HL-60/S4 treated with phorbol 12-myristate 13-acetate at 8.2 ng/mL for 4 days and 3 days (cell line): ENCODE data around the gene FBXO45.
"Not testable (repeated sequence)": the region's sequence is repeated elsewhere in the genome, so short reads cannot be mapped to it uniquely, and the experiment has no call there.

Experiments used
- in situ Hi-C: fragments of 300-500 bp; cut with MboI; formaldehyde crosslinking; loops from 2 replicates; pipeline ENCODE4 v1.15.0; 2022; ENCODE audit warnings: low sequenced_read_pairs

Gene FBXO45

GRCh38 chr3:196554205-196554604, 14.3 kb upstream of the FBXO45 start:
- in situ Hi-C loops, result no loop called here

DNA sequence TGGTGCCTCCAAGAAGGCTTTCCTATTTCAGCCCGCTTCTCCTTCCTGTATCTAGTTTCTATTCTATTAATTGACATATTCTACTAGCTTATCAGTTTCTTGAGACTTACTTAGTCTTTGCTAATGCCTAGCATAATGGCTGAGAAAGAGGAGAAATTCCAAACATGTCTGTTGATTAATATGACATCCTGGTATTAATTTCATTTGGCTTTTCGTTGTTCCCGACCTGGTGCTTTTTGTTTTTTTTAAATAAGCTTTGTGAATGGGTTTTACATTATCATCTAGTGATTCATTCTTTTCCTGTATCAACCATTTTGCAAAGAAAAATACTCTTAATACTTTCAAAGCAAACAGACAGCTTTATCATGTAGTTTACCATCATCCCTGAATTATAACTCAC, 13.2 kb upstream of the FBXO45 start:
- in situ Hi-C loops, result no loop called here

DNA sequence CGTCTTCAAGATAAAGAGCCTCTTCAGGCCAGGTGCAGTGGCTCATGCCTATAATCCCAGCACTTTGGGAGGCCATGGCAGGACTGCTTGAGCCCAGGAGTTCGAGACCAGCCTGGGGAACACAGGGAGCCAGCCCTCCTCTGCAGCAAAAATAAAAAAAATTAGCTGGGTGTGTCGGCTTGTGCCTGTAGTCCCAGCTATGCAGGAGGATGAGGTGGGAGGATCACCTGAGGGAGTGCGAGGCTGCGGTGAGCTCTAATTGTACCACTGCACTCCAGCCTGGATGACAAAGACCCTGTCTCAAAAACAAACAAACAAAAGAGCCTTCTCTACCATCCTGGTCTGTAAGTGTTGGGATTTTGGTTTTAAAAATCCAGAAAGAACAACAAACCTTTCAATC, 11.2 kb upstream of the FBXO45 start:
- in situ Hi-C loops, result no loop called here

DNA sequence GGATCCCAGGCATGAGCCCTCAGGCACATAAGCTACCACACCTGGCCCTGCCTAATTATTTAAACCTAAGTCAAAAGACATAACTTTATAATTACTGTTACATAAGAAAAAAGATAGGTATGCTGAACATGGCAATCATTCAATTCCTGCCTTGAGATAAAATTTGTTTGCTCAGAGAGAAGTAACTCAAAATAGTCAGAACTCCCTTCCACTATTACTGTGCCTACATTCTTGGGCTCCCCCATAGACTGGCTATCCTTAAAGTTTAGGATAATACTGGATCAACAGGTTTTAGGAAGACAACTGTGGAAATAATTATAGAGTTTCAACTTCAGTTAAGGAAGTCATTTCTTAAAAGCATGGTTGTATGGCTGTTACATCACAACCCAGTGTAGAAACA, 10.0 kb upstream of the FBXO45 start:
- in situ Hi-C loops, result no loop called here

DNA sequence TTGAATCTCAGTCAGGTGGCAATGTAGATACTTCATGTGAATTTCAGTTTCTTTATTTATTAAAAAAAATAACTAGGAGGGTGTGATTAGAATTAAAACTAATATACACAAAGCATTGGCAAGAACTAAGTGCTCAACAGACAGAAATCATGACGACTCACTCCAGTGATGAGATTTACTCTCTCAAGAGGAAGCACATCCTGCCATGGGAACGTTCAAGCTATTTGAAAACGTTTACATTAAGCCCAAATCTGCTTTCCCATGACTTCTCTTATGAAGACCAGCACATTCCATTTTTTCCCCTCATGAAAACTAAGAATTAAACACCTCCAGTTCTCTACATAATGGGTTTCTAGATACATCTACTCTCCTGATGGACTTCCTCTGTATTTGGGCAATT, 8.6 kb upstream of the FBXO45 start:
- in situ Hi-C loops, result no loop called here

DNA sequence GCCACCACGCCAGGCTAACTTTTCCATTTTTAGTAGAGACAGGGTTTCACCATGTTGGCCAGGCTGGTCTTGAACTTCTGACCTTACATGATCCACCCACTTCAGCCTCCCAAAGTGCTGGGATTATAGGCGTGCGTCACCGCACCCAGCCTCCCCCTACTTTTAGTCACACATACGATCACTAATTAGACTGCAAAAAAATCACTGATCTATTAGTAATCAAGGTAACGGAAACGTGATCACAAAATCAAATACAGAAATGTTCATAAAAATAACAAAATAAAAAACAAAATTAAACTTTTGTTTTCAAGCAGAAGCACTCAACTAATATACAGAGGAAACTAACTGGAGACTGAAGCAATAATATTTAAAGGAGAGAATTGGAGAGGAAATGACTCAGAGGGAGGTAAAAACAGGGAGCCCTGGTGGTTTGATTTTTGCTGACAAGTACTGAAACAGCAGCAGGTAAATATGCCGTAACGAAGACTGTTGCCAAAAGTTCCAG, 4.7 kb upstream of the FBXO45 start:
- in situ Hi-C loops, result no loop called here

GRCh38 chr3:196569003-196569516, 600 bp downstream of the FBXO45 start:
- in situ Hi-C loops, result no loop called here

DNA sequence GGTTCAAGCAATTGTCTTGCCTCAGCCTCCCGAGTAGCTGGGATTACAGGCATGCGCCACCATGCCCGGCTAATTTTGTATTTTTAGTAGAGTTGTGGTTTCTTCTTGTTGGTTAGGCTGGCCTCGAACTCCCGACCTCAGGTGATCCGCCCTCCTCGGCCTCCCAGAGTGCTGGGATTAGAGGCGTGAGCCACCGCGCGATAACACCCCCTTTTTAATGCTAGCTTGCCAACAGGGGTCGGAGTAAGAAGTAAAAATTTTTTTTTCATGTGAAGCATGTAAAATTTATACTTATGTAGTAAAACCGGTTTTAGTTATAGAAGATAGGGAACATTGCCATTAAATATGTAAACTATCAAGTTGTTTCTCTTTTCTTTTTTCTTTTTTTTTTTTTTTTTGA, 1.9 kb downstream of the FBXO45 start:
- in situ Hi-C loops, result not testable (repeated sequence)

DNA sequence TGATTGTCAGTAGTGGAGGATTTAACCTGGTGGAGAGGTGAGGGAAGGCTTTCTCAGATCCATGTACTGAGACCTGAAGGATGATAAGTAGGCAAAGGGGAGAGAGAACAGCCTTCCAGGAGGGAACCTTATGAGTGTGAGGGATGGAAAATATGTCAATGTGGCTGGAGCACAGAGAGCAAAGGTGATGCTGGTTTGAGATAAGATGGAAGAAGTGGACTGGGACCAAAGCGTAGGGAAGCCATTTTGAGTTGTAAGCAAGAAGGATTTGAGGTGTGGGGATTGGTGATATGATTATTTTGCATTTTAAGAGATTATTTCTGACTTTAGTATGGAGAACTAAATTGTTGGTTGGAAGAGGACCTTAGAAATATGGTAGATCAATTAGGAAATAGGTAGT, 3.9 kb downstream of the FBXO45 start:
- in situ Hi-C loops, result no loop called here

GRCh38 chr3:196585044-196585757, 16.7 kb downstream of the FBXO45 start:
- in situ Hi-C loops, result no loop called here

- in situ Hi-C loops, result no loop called here
These were observed 21.8 kb downstream of the FBXO45 start for GRCh38 chr3:196590279-196590678.

DNA sequence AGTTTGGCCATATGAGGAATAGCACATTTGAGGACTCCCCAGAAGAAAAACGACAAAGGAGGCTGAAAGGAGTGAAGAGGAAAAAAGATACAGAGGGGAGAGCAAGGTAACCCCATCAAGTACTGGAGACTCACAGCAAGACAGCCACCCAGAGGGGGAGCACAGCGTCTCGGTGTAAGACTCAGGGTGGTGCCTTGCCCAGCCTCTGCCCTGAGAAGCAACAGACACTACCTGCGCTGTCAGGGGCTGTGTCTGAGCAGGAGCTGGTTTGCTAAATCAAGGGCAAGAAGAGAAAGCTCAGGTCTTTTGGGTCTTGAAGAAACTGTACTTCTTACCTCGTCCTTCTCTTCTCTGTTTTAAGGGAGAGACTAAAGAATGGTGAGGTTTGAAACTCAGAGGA, 27.9 kb downstream of the FBXO45 start:
- in situ Hi-C loops, result no loop called here

GRCh38 chr3:196597971-196598733, 29.7 kb downstream of the FBXO45 start:
- in situ Hi-C loops, result not testable (repeated sequence)

DNA sequence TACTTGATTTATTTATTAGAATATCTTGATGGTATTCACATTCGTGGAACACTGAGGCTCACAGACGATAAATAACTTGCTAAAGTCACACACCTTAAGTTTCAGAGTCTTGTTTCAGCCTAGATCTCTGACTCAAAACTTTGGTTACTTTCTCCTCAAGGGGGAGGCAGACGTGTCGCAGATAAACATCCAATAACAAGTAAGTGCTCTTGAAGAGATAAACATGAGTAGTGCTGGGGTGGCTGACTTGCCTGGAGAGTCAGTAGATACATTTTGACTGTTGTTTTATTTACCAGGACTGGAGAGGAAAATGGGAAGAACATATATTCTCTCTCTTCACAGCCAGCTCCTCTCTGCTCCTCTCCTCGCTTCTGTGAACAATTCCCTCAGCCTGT, 31.3 kb downstream of the FBXO45 start:
- in situ Hi-C loops, result loop anchor here (10.0 kb wide), 1 partner anchor 85 kb away; no protein-coding TSS in a partner anchor

DNA sequence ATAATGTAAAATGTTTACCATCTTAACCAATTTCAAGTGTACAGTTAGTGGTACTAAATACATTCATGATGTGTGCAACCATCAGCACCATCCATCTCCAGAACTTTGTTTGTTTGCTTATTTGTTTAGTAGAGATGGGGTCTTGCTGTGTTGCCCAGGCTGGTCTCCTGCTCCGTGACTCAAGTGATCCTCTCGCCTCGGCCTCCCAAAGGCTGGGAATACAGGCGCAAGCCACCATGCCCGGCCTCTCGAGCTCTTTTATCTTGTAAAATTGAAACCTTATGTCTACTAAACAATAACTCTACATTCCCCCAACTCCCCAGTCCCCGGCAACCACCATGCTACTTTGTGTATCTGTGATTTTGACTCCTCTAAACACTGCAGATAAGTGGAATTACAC, 31.9 kb downstream of the FBXO45 start:
- in situ Hi-C loops, result loop anchor here (10.0 kb wide), 1 partner anchor 84 kb away; no protein-coding TSS in a partner anchor

GRCh38 chr3:196602673-196603072, 34.2 kb downstream of the FBXO45 start:
- in situ Hi-C loops, result loop anchor here (10.0 kb wide), 1 partner anchor 82 kb away; no protein-coding TSS in a partner anchor

GRCh38 chr3:196603683-196604082, 35.2 kb downstream of the FBXO45 start:
- in situ Hi-C loops, result loop anchor here (10.0 kb wide), 1 partner anchor 81 kb away; no protein-coding TSS in a partner anchor

- in situ Hi-C loops, result loop anchor here (10.0 kb wide), 1 partner anchor 80 kb away; no protein-coding TSS in a partner anchor
These were observed 36.1 kb downstream of the FBXO45 start for GRCh38 chr3:196604548-196604947.

GRCh38 chr3:196608693-196609092, 40.2 kb downstream of the FBXO45 start:
- in situ Hi-C loops, result loop anchor here (10.0 kb wide), 1 partner anchor 76 kb away; no protein-coding TSS in a partner anchor

GRCh38 chr3:196609343-196609775, 40.9 kb downstream of the FBXO45 start:
- in situ Hi-C loops, result loop anchor here (10.0 kb wide), 1 partner anchor 75 kb away; no protein-coding TSS in a partner anchor

DNA sequence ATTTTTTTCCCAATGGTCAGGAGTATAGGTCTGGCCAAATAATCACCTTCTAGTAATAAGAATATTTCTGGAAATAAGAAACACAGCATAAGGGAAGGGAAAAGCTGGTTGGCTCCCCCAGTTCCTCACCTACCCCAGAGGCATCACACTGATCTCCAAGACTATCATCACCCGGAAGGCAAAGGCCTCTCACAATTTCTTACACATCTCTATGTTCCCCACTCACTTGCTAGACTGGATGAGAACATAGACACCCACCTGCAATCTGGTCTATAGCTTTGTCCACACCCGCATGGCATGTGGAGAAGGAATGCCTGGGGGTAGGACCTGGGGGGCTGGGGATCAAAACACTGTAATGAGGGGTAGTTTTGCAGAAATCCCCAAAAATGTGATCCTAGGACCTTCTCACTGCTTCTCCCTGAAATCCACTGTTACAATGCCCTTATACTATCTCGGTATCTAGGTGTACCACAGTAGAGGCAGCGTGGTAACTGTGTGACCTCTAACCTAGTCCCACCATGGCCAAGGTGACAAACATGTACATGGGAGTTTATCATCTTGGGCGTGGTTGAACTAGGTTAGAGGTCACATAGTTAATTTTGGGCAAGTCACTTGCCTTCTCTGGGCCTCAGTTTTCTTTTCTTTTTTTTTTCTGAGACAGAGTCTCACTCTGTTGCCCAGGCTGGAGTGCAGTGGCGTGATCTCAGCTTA, 41.5 kb downstream of the FBXO45 start:
- in situ Hi-C loops, result loop anchor here (10.0 kb wide), 1 partner anchor 75 kb away; no protein-coding TSS in a partner anchor
